ENCODE results near the gene ECI2. TPM values are rescaled to one million over a fixed set of nuclear protein-coding genes. Genes with fewer than 3 reads are reported as not detected.

Gene ECI2
- total and polyA plus RNA-seq, 10 donors = 25.9 to 61.0 (median 34.7) TPM

GRCh38 chr6:4124351-4124750 is 11.0 kb downstream of the ECI2 start:
- Histone ChIP-seq H3K4me1 (no peaks in the 10 kb centered on the region), H3K36me3 (peaks cover 9 to 100% (median 91%) of the 10 kb centered on the region in 6 donors), H3K4me3 (no peak overlapping the region), H3K9me3 (peaks cover 0 to 8% (median 4%) of the 10 kb centered on the region in 8 donors), H3K27me3 (replicated peaks in 1 of 7) (no peaks in the 10 kb centered on the region), H3K27ac (no peak overlapping the region)
- intact Hi-C loops (cut with DNase I; ENCODE audit: low total_unique reads) = no loop called here
- WGBS, 5 donors = 63 to 72% (median 67%) methylated on average over 1 of the region's 1 CpG
- no peak for DNase-seq
- TF ChIP-seq CTCF (IDR thresholded peaks at IDR 0.05 in 8 of 11, conservative IDR thresholded peaks at IDR 0.05 in 3 of 11) (no peak), POLR2A (IDR thresholded peaks at IDR 0.05) (no peak), POLR2AphosphoS5 (IDR thresholded peaks at IDR 0.05) (no peak)

GRCh38 chr6:4115741-4116140 is 19.6 kb downstream of the ECI2 start:
- 89 to 95% (median 93%) methylated on average over 4 of the region's 4 CpGs for WGBS, 5 donors
- DNase-seq = no peak
- Histone ChIP-seq H3K27me3 (replicated peaks in 1 of 7) (no peaks in the 10 kb centered on the region), H3K4me1 (no peaks in the 10 kb centered on the region), H3K9me3 (peaks cover 0 to 27% (median 21%) of the 10 kb centered on the region in 8 donors), H3K27ac (no peak overlapping the region), H3K36me3 (peaks cover 6 to 68% (median 63%) of the 10 kb centered on the region in 6 donors), H3K4me3 (no peak overlapping the region)
- intact Hi-C loops (cut with DNase I; ENCODE audit: low total_unique reads) = loop anchor here (10.0 kb wide), 1 partner anchor 51 kb away; no protein-coding TSS in a partner anchor
- TF ChIP-seq POLR2A (IDR thresholded peaks at IDR 0.05) = no peak
- TF ChIP-seq CTCF (IDR thresholded peaks at IDR 0.05 in 8 of 11, conservative IDR thresholded peaks at IDR 0.05 in 3 of 11) = no peak
- TF ChIP-seq POLR2AphosphoS5 (IDR thresholded peaks at IDR 0.05) = no peak

GRCh38 chr6:4114123-4114522 is 21.3 kb downstream of the ECI2 start:
- H3K36me3 ChIP-seq = peaks cover 4 to 52% (median 47%) of the 10 kb centered on the region in 6 donors
- H3K27me3 ChIP-seq (replicated peaks in 1 of 7) = no peaks in the 10 kb centered on the region
- no peak overlapping the region for H3K27ac ChIP-seq
- TF ChIP-seq CTCF (IDR thresholded peaks at IDR 0.05 in 8 of 11, conservative IDR thresholded peaks at IDR 0.05 in 3 of 11) (no peak), POLR2A (IDR thresholded peaks at IDR 0.05) (no peak), POLR2AphosphoS5 (IDR thresholded peaks at IDR 0.05) (no peak)
- H3K4me3 ChIP-seq = no peak overlapping the region
- H3K9me3 ChIP-seq = peaks cover 0 to 27% (median 21%) of the 10 kb centered on the region in 8 donors
- intact Hi-C loops (cut with DNase I; ENCODE audit: low total_unique reads) = loop anchor here (10.0 kb wide), 1 partner anchor 49 kb away; no protein-coding TSS in a partner anchor
- DNase-seq = no peak
- 93 to 100% (median 98%) methylated on average over 3 of the region's 3 CpGs for whole genome bisulfite sequencing, 5 donors
- no peaks in the 10 kb centered on the region for H3K4me1 ChIP-seq

GRCh38 chr6:4113649-4114048 is 21.7 kb downstream of the ECI2 start:
- no peak overlapping the region for H3K27ac ChIP-seq
- no peak overlapping the region for H3K4me3 ChIP-seq
- H3K36me3 ChIP-seq = peaks cover 3 to 47% (median 42%) of the 10 kb centered on the region in 6 donors
- H3K27me3 ChIP-seq (replicated peaks in 1 of 7) = no peaks in the 10 kb centered on the region
- no peaks in the 10 kb centered on the region for H3K4me1 ChIP-seq
- DNase-seq = no peak
- intact Hi-C loops (cut with DNase I; ENCODE audit: low total_unique reads) = loop anchor here (10.0 kb wide), 1 partner anchor 49 kb away; no protein-coding TSS in a partner anchor
- peaks cover 0 to 27% (median 21%) of the 10 kb centered on the region in 8 donors for H3K9me3 ChIP-seq
- TF ChIP-seq POLR2A (IDR thresholded peaks at IDR 0.05) = no peak
- no peak for TF ChIP-seq POLR2AphosphoS5 (IDR thresholded peaks at IDR 0.05)
- no peak for TF ChIP-seq CTCF (IDR thresholded peaks at IDR 0.05 in 8 of 11, conservative IDR thresholded peaks at IDR 0.05 in 3 of 11)
